ENCODE measurements around the gene MRPL40.
"Not testable (repeated sequence)": the region's sequence is repeated elsewhere in the genome, so short reads cannot be mapped to it uniquely, and the experiment has no call there.

The MRPL40 gene

GRCh38 chr22:19442166-19442565 is 9.8 kb downstream of the MRPL40 start:
- DNase-seq, result no peak

- DNase-seq, result no peak
Observed at GRCh38 chr22:19443544-19444211, 11.3 kb downstream of the MRPL40 start.

GRCh38 chr22:19445279-19445982 is 13.1 kb downstream of the MRPL40 start:
- DNase-seq, result not testable (repeated sequence)

- DNase-seq, result no peak
Observed at GRCh38 chr22:19446603-19447329, 14.4 kb downstream of the MRPL40 start.

- DNase-seq, result peak; percentile 95
Observed at GRCh38 chr22:19447330-19448075, 15.2 kb downstream of the MRPL40 start, which contains the start of gene C22orf39. Gene C22orf39 (minus strand): TSS chr22:19447711. CDS start chr22:19447688, 23 bp downstream.

DNA sequence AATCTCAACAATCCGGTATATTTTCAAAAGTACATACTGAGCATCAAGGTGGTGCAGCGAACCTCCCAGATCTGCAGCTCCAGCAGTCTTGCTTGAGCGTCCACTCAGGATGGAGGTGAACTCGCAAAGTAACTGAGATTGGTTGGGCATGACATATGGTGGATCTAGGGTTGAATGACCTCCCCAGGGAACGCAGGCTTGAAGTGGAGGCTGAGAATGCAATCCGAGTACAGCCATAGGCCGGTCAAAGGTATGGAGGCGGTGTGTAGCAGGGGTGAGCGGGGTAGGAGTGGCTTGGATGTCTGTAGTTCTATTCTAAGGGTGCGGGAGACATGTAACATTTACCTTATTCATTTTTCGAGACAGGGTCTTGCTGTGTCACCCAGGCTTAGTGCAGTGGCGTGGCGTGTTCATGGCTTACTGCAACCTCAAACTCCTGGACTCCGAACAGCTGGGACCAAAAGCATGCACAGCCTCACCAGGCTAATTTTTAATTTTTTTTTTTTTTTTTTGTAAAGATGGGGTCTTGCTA is 15.8 kb downstream of the MRPL40 start:
- no peak for DNase-seq

DNA sequence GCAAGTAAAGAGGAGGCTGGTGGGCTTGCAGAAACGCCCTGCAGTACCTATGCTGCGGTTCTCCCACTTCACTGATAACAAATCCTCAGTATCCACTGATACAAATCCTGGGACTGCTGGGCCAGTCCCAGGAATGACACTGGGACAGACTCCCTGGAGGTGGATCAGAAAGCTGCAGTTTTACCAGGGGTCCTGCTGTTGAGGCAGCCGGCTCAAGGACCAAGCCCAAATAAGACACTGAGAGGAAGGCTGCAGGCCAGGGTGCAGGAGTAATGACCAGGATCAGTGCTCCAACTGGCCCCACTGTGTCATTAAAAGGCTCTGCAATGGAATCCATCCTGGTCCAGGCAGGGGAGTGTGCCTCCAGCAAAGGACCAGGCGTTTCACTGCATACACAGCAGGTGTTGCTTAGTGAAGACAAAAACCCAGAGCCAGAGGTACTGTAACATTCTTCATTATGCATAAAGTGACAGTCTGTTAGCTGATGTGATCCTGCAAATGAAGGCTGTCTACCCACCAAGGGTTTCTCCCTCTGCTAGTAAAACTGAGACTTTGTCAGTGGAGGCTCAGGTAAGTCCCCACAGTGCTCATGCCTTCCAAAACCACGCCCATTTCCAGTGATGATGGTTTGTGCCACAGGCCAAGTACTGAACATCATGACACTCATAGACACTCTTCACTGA is 16.5 kb downstream of the MRPL40 start:
- no peak for DNase-seq

DNA sequence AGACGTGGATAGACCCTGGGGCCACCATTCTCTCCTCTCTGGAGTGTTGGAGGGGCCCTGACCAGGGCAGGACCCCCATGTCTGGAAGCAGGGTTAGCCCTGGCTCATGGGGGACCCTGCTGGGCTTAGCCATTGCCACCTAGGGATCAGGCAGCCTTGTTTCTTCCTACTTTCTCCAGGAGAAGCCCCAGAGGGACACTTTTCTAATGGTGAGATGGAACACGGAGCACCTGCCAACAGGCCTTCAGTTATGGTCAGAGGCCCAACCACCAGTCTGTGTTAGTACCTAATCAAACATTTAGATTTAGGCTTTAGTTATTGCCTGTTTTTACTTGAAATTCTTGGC is 17.1 kb downstream of the MRPL40 start:
- DNase-seq, result no peak

- no peak for DNase-seq
Observed at GRCh38 chr22:19450363-19451175, 18.2 kb downstream of the MRPL40 start.

GRCh38 chr22:19451570-19451969 is 19.2 kb downstream of the MRPL40 start:
- no peak for DNase-seq

GRCh38 chr22:19453718-19454117 is 21.4 kb downstream of the MRPL40 start:
- DNase-seq, result no peak

GRCh38 chr22:19454156-19454555 is 21.8 kb downstream of the MRPL40 start:
- DNase-seq, result no peak

DNA sequence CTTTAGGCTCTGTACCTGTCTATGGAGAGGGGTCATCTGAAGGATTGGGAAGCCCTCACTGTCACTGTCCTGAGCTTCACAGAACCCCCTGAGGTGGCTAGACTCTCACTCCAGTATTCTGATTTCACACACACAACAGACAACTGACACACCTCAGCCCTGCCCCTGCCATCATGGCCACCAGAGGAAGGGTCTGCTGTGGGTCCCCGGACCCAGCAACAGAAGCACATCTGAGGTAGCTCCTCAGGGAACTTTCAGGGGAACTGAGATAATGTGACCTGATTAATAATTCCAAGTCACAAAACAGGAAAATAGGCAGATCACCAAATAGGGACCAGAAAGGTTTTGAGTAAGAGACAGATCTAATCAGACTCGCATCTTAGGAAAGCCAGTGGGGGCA is 22.7 kb downstream of the MRPL40 start:
- DNase-seq, result no peak

- DNase-seq, result no peak
Observed at GRCh38 chr22:19455585-19456370, 23.4 kb downstream of the MRPL40 start.

DNA sequence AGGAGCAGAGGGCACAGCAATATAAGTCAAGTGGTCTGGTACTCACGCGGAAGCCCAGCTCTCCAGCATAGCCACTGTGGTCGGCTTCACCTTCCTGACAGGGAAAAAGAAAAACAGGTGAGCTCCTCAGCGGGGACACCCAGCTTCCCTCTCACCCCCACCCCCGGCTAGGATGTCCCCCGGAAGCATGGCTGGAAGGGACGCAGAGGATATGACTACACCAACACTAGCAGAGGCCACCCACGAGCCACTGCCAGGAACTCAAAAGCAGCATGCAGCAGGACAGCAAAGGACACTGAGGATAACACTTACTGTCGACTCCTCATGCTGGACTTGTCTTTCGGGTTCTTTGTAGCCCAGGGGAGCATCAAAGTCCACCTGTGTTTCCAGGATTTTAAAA is 24.2 kb downstream of the MRPL40 start:
- no peak for DNase-seq

GRCh38 chr22:19457828-19458428 is 25.6 kb downstream of the MRPL40 start:
- no peak for DNase-seq

DNA sequence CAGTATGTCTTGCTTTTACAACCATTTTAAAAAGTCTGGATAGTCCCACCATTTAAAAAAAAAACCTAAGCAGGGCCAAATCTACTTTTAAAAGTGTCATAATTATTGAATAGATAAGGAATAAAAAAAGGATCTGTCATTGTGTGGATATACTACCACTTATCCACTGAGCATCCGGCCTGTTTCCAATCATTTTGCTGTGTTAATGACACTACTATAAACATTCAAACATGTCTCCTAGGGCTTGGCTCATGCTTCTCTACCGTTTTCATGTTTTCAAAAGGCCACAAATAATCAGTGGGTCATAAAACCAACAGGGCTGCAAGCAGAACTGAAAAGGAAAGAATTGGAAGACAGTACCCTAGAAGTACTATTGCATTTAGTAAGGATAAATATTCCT is 27.7 kb downstream of the MRPL40 start:
- DNase-seq, result no peak

GRCh38 chr22:19461506-19461905 is 29.2 kb downstream of the MRPL40 start:
- DNase-seq, result no peak

GRCh38 chr22:19463008-19463407 is 30.7 kb downstream of the MRPL40 start:
- DNase-seq, result no peak
